Measurements from ENCODE around the gene KDM5A.

GRCh38 chr12:252636-253035, 136.5 kb downstream of the KDM5A start:
- TF ChIP-seq POLR2A (IDR thresholded peaks at IDR 0.05) (no peak), CTCF (IDR thresholded peaks at IDR 0.05 in 4 of 5, conservative IDR thresholded peaks at IDR 0.05 in 1 of 5) (no peak)
